ENCODE measurements around the gene SYNGAP1. TPM values are rescaled to one million over a fixed set of nuclear protein-coding genes. Genes with fewer than 3 reads are reported as not detected.

Gene SYNGAP1
- total and polyA plus RNA-seq, 2 of the 8 experiments (the other 6 are each of a cell fraction or from before 2014, with no cell fraction given): 31.0 to 101 TPM

DNA sequence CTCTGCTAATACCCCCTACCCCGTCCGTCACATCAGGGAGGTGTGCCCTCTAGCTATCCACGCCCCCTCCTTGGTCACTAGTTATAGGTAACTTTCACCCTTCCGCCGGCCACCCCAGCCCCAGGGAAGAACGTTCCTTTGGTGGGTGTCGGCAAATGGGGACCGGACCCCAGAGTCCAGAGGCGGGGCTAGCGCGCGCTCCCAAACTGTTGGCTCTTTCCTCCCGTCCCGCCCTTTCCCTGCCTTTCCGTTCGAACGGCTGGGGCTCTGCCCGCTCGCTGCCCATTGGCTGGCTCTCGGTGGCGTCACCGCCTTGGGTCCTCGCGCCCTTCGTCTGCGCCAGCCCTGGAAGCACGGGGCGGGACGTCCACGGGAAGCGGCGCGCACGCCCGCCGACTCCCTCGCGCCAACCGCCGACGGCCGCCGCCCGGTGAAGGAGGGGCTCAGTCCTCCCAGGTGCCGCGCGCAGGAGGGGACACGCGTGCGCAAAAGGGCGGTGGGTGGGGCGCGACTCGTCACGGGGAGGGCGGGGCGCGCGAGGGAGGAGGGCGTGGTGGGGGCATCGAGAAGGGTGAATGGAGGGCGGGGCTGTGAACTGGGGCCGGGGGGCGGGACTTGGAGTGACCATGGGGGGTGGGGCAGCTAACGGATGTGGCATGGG is 9.7 kb upstream of the SYNGAP1 start (continued):
- TF ChIP-seq, protein P1, sequence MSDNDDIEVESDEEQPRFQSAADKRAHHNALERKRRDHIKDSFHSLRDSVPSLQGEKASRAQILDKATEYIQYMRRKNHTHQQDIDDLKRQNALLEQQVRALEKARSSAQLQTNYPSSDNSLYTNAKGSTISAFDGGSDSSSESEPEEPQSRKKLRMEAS (IDR thresholded peaks at IDR 0.05): peak; percentile 95
- TF ChIP-seq, protein P2, sequence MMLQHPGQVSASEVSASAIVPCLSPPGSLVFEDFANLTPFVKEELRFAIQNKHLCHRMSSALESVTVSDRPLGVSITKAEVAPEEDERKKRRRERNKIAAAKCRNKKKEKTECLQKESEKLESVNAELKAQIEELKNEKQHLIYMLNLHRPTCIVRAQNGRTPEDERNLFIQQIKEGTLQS (IDR thresholded peaks at IDR 0.05; ENCODE audit: insufficient read depth, low read depth, low read length): no peak
- TF ChIP-seq CHD1 (IDR thresholded peaks at IDR 0.05; ENCODE audit: low read depth, low read length) (no peak), BCL11A (IDR thresholded peaks at IDR 0.05; ENCODE audit: low read depth in 2 of 2, low read length in 2 of 2) (no peak), TAF1 (IDR thresholded peaks at IDR 0.05; ENCODE audit: low read depth, low read length) (0 out of 2 replicates have a peak, but pooled peaks have one; percentile 15), BACH1 (IDR thresholded peaks at IDR 0.05; ENCODE audit: low read length) (peak; percentile 94), BRCA1 (IDR thresholded peaks at IDR 0.05; ENCODE audit: low read depth, low read length) (no peak), SIRT6 (IDR thresholded peaks at IDR 0.05; ENCODE audit: low read length) (no peak), PHF8 (conservative IDR thresholded peaks at IDR 0.05; ENCODE audit: low read depth, low read length) (peak; percentile 43; the same call in 1 of the 2 replicates), MAFK (IDR thresholded peaks at IDR 0.05; ENCODE audit: low read depth, low read length) (no peak), NANOG (IDR thresholded peaks at IDR 0.05; ENCODE audit: insufficient read depth, low read depth, low read length, poor library complexity, severe bottlenecking) (no peak), YY1 (IDR thresholded peaks at IDR 0.05; ENCODE audit: low read depth, low read length) (no peak), SAP30 (IDR thresholded peaks at IDR 0.05; ENCODE audit: insufficient read depth, insufficient replicate concordance, low read length) (no peak), EP300 (IDR thresholded peaks at IDR 0.05; ENCODE audit: borderline replicate concordance in 1 of 2, low read depth in 2 of 2, low read length in 2 of 2) (peak in 1 of 2 experiments; percentile 49; a peak in 1 of 3 replicates), SP2 (IDR thresholded peaks at IDR 0.05; ENCODE audit: low read length) (no peak), JUND (IDR thresholded peaks at IDR 0.05; ENCODE audit: low read length) (no peak), CHD2 (IDR thresholded peaks at IDR 0.05; ENCODE audit: low read length) (peak; percentile 65; the same call in 1 of the 2 replicates), RNF2 (IDR thresholded peaks at IDR 0.05; ENCODE audit: borderline replicate concordance, low read depth, low read length, missing control alignments, poor library complexity, severe bottlenecking) (no peak)
- TF ChIP-seq, protein P3, sequence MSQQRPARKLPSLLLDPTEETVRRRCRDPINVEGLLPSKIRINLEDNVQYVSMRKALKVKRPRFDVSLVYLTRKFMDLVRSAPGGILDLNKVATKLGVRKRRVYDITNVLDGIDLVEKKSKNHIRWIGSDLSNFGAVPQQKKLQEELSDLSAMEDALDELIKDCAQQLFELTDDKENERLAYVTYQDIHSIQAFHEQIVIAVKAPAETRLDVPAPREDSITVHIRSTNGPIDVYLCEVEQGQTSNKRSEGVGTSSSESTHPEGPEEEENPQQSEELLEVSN (IDR thresholded peaks at IDR 0.05): peak; percentile 89
- TF ChIP-seq, protein P4, sequence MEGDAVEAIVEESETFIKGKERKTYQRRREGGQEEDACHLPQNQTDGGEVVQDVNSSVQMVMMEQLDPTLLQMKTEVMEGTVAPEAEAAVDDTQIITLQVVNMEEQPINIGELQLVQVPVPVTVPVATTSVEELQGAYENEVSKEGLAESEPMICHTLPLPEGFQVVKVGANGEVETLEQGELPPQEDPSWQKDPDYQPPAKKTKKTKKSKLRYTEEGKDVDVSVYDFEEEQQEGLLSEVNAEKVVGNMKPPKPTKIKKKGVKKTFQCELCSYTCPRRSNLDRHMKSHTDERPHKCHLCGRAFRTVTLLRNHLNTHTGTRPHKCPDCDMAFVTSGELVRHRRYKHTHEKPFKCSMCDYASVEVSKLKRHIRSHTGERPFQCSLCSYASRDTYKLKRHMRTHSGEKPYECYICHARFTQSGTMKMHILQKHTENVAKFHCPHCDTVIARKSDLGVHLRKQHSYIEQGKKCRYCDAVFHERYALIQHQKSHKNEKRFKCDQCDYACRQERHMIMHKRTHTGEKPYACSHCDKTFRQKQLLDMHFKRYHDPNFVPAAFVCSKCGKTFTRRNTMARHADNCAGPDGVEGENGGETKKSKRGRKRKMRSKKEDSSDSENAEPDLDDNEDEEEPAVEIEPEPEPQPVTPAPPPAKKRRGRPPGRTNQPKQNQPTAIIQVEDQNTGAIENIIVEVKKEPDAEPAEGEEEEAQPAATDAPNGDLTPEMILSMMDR (IDR thresholded peaks at IDR 0.05; ENCODE audit: control extremely low read depth in 1 of 3, insufficient read depth in 1 of 3, low read depth in 1 of 3, low read length in 3 of 3): no peak
